Stimulated activated CD4-positive, alpha-beta T cell treated with anti-CD3 and anti-CD28 coated beads, TNF-alpha, amount 100 ng/mL, for 4 hours (primary cell): Measurements from ENCODE around the gene IFITM5.
"Not testable (repeated sequence)": the region's sequence is repeated elsewhere in the genome, so short reads cannot be mapped to it uniquely, and the experiment has no call there.

Experiments used
- DNase-seq, 3 experiments: peaks; one replicate each; pipeline ENCODE4 v3.0.0-alpha.2; 2020; ENCODE audit warnings: low read depth in 3 of 3

Gene IFITM5

GRCh38 chr11:312092-312816, 12.9 kb upstream of the IFITM5 start:
- no peak for DNase-seq

GRCh38 chr11:311013-311748, 11.9 kb upstream of the IFITM5 start:
- not testable (repeated sequence) for DNase-seq

GRCh38 chr11:309979-310572, 10.8 kb upstream of the IFITM5 start:
- not testable (repeated sequence) for DNase-seq

GRCh38 chr11:308740-309665, 9.7 kb upstream of the IFITM5 start:
- DNase-seq, result not testable (repeated sequence)

- DNase-seq, result not testable (repeated sequence)
Observed at GRCh38 chr11:307766-308708, 8.7 kb upstream of the IFITM5 start, which contains the start of gene IFITM2. Gene IFITM2 (plus strand): TSS chr11:307816. CDS start chr11:308193, 377 bp downstream.

- no peak for DNase-seq
Observed at GRCh38 chr11:306645-307371, 7.5 kb upstream of the IFITM5 start.

- no peak for DNase-seq
Observed at GRCh38 chr11:305844-306211, 6.5 kb upstream of the IFITM5 start.

GRCh38 chr11:304915-305843, 5.9 kb upstream of the IFITM5 start:
- DNase-seq, result peak in 1 of 3 experiments; percentile 47

- no peak for DNase-seq
Observed at GRCh38 chr11:304061-304506, 4.8 kb upstream of the IFITM5 start.

- no peak for DNase-seq
Observed at GRCh38 chr11:303363-303762, 4.0 kb upstream of the IFITM5 start.

- no peak for DNase-seq
Observed at GRCh38 chr11:299951-300735, 817 bp upstream of the IFITM5 start.

- DNase-seq, result no peak
Observed at GRCh38 chr11:298406-299065, 790 bp downstream of the IFITM5 start.

- DNase-seq, result no peak
Observed at GRCh38 chr11:297586-298405, 1.5 kb downstream of the IFITM5 start.

GRCh38 chr11:297051-297585, 2.2 kb downstream of the IFITM5 start:
- DNase-seq, result no peak

GRCh38 chr11:296171-297050, 2.9 kb downstream of the IFITM5 start:
- no peak for DNase-seq
